Thyroid gland (tissue), 4 donors: ENCODE data around the gene ZNF354C. TPM values are rescaled to one million over a fixed set of nuclear protein-coding genes. Genes with fewer than 3 reads are reported as not detected.

ENCODE experiments used
- DNase-seq, 2 donors: peaks; one replicate each; pipeline ENCODE4 v3.0.0-alpha.2; 2019
- H3K27ac ChIP-seq, 3 donors: fragments of 200-600 bp; sonication (generic); 1 replicate in 2 of 3; 2 replicates in 1 of 3; pipeline ENCODE4 v1.5.1; 2016 to 2019; ENCODE audit warnings: mild to moderate bottlenecking in 1 of 3, moderate library complexity in 1 of 3
- H3K27me3 ChIP-seq: fragments of 200-600 bp; sonication (generic); one replicate; pipeline ENCODE4 v1.5.1; 2019
- H3K36me3 ChIP-seq, 2 donors: fragments of 200-600 bp; sonication (generic); one replicate each; pipeline ENCODE4 v1.5.1; 2016 to 2019
- H3K4me1 ChIP-seq, 2 donors: fragments of 200-600 bp; sonication (generic); one replicate each; pipeline ENCODE4 v1.5.1; 2017 to 2019
- H3K4me3 ChIP-seq, 3 donors: fragments of 200-600 bp; sonication (generic); replicated peaks in 1 of 3; 1 replicate in 2 of 3; 2 replicates in 1 of 3; pipeline ENCODE4 v1.5.1; 2016; ENCODE audit warnings: mild to moderate bottlenecking in 1 of 3
- H3K9me3 ChIP-seq: fragments of 200-600 bp; sonication (generic); one replicate; pipeline ENCODE4 v1.5.1; 2017
- POLR2A ChIP-seq, 2 donors: fragments of 450-650 bp; IDR thresholded peaks; one replicate each; pipeline ENCODE4 v1.6.1; 2017; ENCODE audit warnings: antibody characterized with exemption in 2 of 2, mild to moderate bottlenecking in 2 of 2, moderate library complexity in 1 of 2
- WGBS, 2 donors: methylation state at CpG; one replicate each; pipeline ENCODE4 v1.1.5; 2017; 5-methylcytosine and 5-hydroxymethylcytosine counted together
- intact Hi-C: fragments of 100-400 bp; cut with DNase I; formaldehyde crosslinking; loops from one replicate; pipeline ENCODE4 v1.15.1; 2023
- total RNA-seq, 4 donors: library from RNA; depleted of rRNA; stranded (reverse); fragments of >200 nt; gene quantifications; one replicate each; pipeline ENCODE4 v1.2.3, GENCODE V29; 2016
- TF ChIP-seq, protein P1 (sequence below), 6 experiments: fragments of 200-600 bp in 3 of 6; fragments of 450-650 bp in 3 of 6; sonication (generic) in 3 of 6; IDR thresholded peaks; one replicate each; pipeline ENCODE4 v1.5.1; 2016 to 2019; ENCODE audit warnings: antibody characterized with exemption in 6 of 6, mild to moderate bottlenecking in 2 of 6, inconsistent platforms in 1 of 6, moderate library complexity in 1 of 6

The ZNF354C gene
- total RNA-seq, 4 donors from 2014 or later, result 8.0 to 15.9 (median 9.8) TPM

- 86 to 93% methylated on average over 17 to 36 of the region's 43 CpGs for whole genome bisulfite sequencing, 2 donors
- H3K4me3 ChIP-seq, result no peak overlapping the region
- H3K27ac ChIP-seq, result no peak overlapping the region
- H3K36me3 ChIP-seq, result no peaks in the 10 kb centered on the region
- intact Hi-C loops, result no loop called here
- no peak for DNase-seq
- no peaks in the 10 kb centered on the region for H3K9me3 ChIP-seq
- no peaks in the 10 kb centered on the region for H3K27me3 ChIP-seq
- H3K4me1 ChIP-seq, result no peaks in the 10 kb centered on the region
- TF ChIP-seq, protein P1, sequence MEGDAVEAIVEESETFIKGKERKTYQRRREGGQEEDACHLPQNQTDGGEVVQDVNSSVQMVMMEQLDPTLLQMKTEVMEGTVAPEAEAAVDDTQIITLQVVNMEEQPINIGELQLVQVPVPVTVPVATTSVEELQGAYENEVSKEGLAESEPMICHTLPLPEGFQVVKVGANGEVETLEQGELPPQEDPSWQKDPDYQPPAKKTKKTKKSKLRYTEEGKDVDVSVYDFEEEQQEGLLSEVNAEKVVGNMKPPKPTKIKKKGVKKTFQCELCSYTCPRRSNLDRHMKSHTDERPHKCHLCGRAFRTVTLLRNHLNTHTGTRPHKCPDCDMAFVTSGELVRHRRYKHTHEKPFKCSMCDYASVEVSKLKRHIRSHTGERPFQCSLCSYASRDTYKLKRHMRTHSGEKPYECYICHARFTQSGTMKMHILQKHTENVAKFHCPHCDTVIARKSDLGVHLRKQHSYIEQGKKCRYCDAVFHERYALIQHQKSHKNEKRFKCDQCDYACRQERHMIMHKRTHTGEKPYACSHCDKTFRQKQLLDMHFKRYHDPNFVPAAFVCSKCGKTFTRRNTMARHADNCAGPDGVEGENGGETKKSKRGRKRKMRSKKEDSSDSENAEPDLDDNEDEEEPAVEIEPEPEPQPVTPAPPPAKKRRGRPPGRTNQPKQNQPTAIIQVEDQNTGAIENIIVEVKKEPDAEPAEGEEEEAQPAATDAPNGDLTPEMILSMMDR (IDR thresholded peaks at IDR 0.05), result no peak
- no peak for TF ChIP-seq POLR2A (IDR thresholded peaks at IDR 0.05)
Observed at GRCh38 chr5:179124853-179125788, 64.9 kb downstream of the ZNF354C start.

- Histone ChIP-seq H3K4me1 (no peaks in the 10 kb centered on the region), H3K9me3 (no peaks in the 10 kb centered on the region), H3K27ac (no peak overlapping the region), H3K4me3 (no peak overlapping the region), H3K27me3 (no peaks in the 10 kb centered on the region), H3K36me3 (no peaks in the 10 kb centered on the region)
- no peak for DNase-seq
- TF ChIP-seq, protein P1 (IDR thresholded peaks at IDR 0.05), result no peak
- 91 to 96% methylated on average over 4 to 10 of the region's 25 CpGs for WGBS, 2 donors
- intact Hi-C loops, result no loop called here
Observed at GRCh38 chr5:179125789-179126505, 65.8 kb downstream of the ZNF354C start.

DNA sequence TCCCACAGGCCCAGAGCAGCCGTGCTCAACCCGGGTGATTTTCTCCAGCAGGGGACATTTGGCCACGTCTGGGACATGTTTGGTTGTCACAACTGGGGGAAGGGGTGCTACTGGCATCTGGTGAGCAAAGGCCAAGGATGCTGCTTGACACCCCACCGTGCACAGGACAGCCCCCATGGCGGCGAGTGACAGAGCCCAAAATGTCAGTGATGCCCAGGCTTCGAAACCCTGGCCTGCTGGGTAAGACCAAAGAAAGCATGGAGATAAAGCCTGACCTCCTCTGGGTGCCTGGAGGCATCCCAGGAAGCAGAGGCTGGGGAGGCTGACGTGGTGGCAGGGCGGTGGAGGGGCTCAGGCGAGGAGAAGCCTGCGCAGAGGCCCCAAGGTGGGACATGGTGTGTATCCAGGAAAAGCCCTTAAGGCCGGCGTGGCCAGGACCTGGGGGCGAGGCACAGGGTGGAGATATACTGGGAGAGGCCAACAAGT lies 66.4 kb downstream of the ZNF354C start:
- no peak for DNase-seq
- H3K9me3 ChIP-seq, result no peaks in the 10 kb centered on the region
- H3K27ac ChIP-seq, result no peak overlapping the region
- no peak for TF ChIP-seq POLR2A (IDR thresholded peaks at IDR 0.05)
- TF ChIP-seq, protein P1 (IDR thresholded peaks at IDR 0.05), result no peak
- H3K36me3 ChIP-seq, result no peaks in the 10 kb centered on the region
- no peaks in the 10 kb centered on the region for H3K4me1 ChIP-seq
- H3K4me3 ChIP-seq, result no peak overlapping the region
- intact Hi-C loops, result no loop called here
- WGBS, 2 donors, result 92 to 97% methylated on average over 11 to 14 of the region's 14 CpGs
- H3K27me3 ChIP-seq, result no peaks in the 10 kb centered on the region

DNA sequence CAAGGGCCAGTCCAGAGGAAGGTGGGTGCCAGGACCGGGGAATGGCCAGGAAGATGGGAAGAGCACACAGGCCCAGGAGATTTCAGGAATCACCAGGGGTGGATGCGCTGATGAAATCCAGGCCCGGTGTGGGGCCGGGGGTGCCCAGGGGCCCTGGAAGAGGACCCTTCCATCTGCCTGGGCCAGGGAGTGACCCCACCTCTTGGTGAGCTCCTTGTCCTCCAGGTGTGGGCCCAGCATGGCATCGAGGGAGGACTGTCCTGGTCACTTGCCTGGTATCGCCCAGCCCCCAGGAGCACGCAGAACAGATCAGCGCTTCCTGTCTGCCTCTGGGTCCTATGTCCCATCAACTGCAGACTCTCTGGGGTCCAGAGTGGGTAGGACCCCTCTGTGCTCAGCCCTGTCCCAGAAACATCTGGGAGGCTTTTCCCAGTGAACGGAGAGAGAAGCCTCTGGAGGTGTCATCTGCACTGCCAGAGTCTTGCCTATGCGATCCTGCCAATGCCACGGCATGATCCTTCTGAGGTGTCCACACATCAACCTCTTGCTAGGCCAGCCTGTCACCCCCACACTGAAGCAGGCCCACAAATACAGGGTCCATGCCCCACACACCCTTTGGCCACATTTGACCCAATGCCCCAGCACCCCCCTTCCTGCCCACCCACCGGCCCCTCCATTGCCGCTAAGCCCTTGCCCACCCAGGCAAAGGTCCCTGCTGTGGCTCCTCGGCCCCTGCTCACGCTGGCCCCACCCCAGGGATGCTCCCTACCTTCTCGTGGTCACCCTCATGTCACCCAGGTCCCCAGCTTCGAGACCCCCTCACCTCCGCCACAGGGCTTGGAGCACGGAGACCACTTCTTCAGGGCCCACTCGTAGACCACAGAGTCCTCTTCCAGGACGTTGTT lies 67.2 kb downstream of the ZNF354C start:
- no peak for DNase-seq
- TF ChIP-seq, protein P1 (IDR thresholded peaks at IDR 0.05), result no peak
- no peak overlapping the region for H3K27ac ChIP-seq
- no peaks in the 10 kb centered on the region for H3K27me3 ChIP-seq
- H3K36me3 ChIP-seq, result no peaks in the 10 kb centered on the region
- no peak overlapping the region for H3K4me3 ChIP-seq
- no peaks in the 10 kb centered on the region for H3K4me1 ChIP-seq
- WGBS, 2 donors, result 83 to 94% methylated on average over 18 to 21 of the region's 21 CpGs
- no peaks in the 10 kb centered on the region for H3K9me3 ChIP-seq
- intact Hi-C loops, result no loop called here
